Neuron (in vitro differentiated cells): ENCODE data around the gene KRTAP12-2.
"Not testable (repeated sequence)": the region's sequence is repeated elsewhere in the genome, so short reads cannot be mapped to it uniquely, and the experiment has no call there.

Experiments used
- H2AFZ ChIP-seq: one replicate; pipeline ENCODE4 v1.6.1; 2013; ENCODE audit warnings: low read depth, mild to moderate bottlenecking, inconsistent platforms, low read length, moderate library complexity
- H3K27me3 ChIP-seq: one replicate; pipeline ENCODE4 v1.6.1; 2013; ENCODE audit warnings: low read length; ENCODE audit not compliant: insufficient read depth
- H3K36me3 ChIP-seq: one replicate; pipeline ENCODE4 v1.6.1; 2013; ENCODE audit warnings: low read length; ENCODE audit not compliant: insufficient read depth
- H3K4me1 ChIP-seq: one replicate; pipeline ENCODE4 v1.6.1; 2013; ENCODE audit warnings: low read length; ENCODE audit not compliant: insufficient read depth
- H3K4me3 ChIP-seq: 2 replicates; pipeline ENCODE4 v1.5.1; 2013; ENCODE audit warnings: mild to moderate bottlenecking, low read length, moderate library complexity
- H3K9me3 ChIP-seq: one replicate; pipeline ENCODE4 v1.6.1; 2013; ENCODE audit warnings: low read length

Gene KRTAP12-2

GRCh38 chr21:44697811-44698734 is 31.3 kb upstream of the KRTAP12-2 start:
- Histone ChIP-seq H3K36me3 (no peaks in the 10 kb centered on the region), H3K27me3 (peaks cover 44% of the 10 kb centered on the region), H3K9me3 (no peaks in the 10 kb centered on the region), H3K4me1 (peaks cover 14% of the 10 kb centered on the region), H2AFZ (no peak overlapping the region), H3K4me3 (no peak overlapping the region)

GRCh38 chr21:44697172-44697810 is 30.6 kb upstream of the KRTAP12-2 start, which contains the start of gene KRTAP10-12:
Gene KRTAP10-12, plus strand, starts transcription at chr21:44697172. Its CDS starts 30 bp downstream, at chr21:44697202.
- not testable (repeated sequence) for H2AFZ ChIP-seq, H3K4me3 ChIP-seq, H3K36me3 ChIP-seq

GRCh38 chr21:44696572-44696971 is 29.8 kb upstream of the KRTAP12-2 start:
- Histone ChIP-seq H3K4me1 (peaks cover 14% of the 10 kb centered on the region), H2AFZ (no peak overlapping the region), H3K9me3 (no peaks in the 10 kb centered on the region), H3K36me3 (no peaks in the 10 kb centered on the region), H3K27me3 (peaks cover 30% of the 10 kb centered on the region), H3K4me3 (no peak overlapping the region)

More at GRCh38 chr21:44697172-44697810, 30.6 kb upstream of the KRTAP12-2 start, which contains the start of gene KRTAP10-12:
- Histone ChIP-seq H3K27me3 (peaks cover 36% of the 10 kb centered on the region), H3K4me1 (peaks cover 14% of the 10 kb centered on the region)
- H3K9me3 ChIP-seq: not testable (repeated sequence)

- peaks cover 24% of the 10 kb centered on the region for H3K27me3 ChIP-seq
- H3K36me3 ChIP-seq: no peaks in the 10 kb centered on the region
- peaks cover 14% of the 10 kb centered on the region for H3K4me1 ChIP-seq
- H2AFZ ChIP-seq: no peak overlapping the region
- no peaks in the 10 kb centered on the region for H3K9me3 ChIP-seq
- no peak overlapping the region for H3K4me3 ChIP-seq
Measured at GRCh38 chr21:44695641-44696040, 28.9 kb upstream of the KRTAP12-2 start.

- peaks cover 20% of the 10 kb centered on the region for H3K27me3 ChIP-seq
Measured at GRCh38 chr21:44695184-44695583, 28.5 kb upstream of the KRTAP12-2 start.

GRCh38 chr21:44694776-44695175 is 28.0 kb upstream of the KRTAP12-2 start:
- Histone ChIP-seq H3K4me1 (peaks cover 7% of the 10 kb centered on the region), H2AFZ (no peak overlapping the region), H3K27me3 (peaks cover 17% of the 10 kb centered on the region), H3K4me3 (no peak overlapping the region), H3K9me3 (no peaks in the 10 kb centered on the region), H3K36me3 (no peaks in the 10 kb centered on the region)

More at GRCh38 chr21:44695184-44695583, 28.5 kb upstream of the KRTAP12-2 start:
- no peak overlapping the region for H3K4me3 ChIP-seq
- no peaks in the 10 kb centered on the region for H3K9me3 ChIP-seq
- no peaks in the 10 kb centered on the region for H3K36me3 ChIP-seq
- H2AFZ ChIP-seq: no peak overlapping the region
- H3K4me1 ChIP-seq: peaks cover 11% of the 10 kb centered on the region

- Histone ChIP-seq H3K9me3 (no peaks in the 10 kb centered on the region), H3K4me3 (no peak overlapping the region), H3K4me1 (peaks cover 3% of the 10 kb centered on the region), H3K27me3 (peaks cover 7% of the 10 kb centered on the region), H2AFZ (no peak overlapping the region), H3K36me3 (no peaks in the 10 kb centered on the region)
Measured at GRCh38 chr21:44692798-44693512, 26.2 kb upstream of the KRTAP12-2 start.

GRCh38 chr21:44691686-44692085 is 25.0 kb upstream of the KRTAP12-2 start:
- Histone ChIP-seq H3K4me1 (peaks cover 1% of the 10 kb centered on the region), H2AFZ (no peak overlapping the region), H3K4me3 (no peak overlapping the region), H3K36me3 (no peaks in the 10 kb centered on the region), H3K9me3 (no peaks in the 10 kb centered on the region), H3K27me3 (peaks cover 6% of the 10 kb centered on the region)

GRCh38 chr21:44689740-44690139 is 23.0 kb upstream of the KRTAP12-2 start:
- H3K9me3 ChIP-seq, H3K4me1 ChIP-seq, H3K27me3 ChIP-seq, H3K36me3 ChIP-seq, H2AFZ ChIP-seq, H3K4me3 ChIP-seq: not testable (repeated sequence)

GRCh38 chr21:44687671-44688070 is 20.9 kb upstream of the KRTAP12-2 start:
- Histone ChIP-seq H3K4me1 (peaks cover 8% of the 10 kb centered on the region), H3K9me3 (peaks cover 2% of the 10 kb centered on the region), H3K27me3 (peaks cover 6% of the 10 kb centered on the region), H3K4me3 (no peak overlapping the region), H2AFZ (no peak overlapping the region), H3K36me3 (no peaks in the 10 kb centered on the region)

- Histone ChIP-seq H2AFZ (no peak overlapping the region), H3K4me3 (no peak overlapping the region), H3K27me3 (peaks cover 10% of the 10 kb centered on the region), H3K4me1 (peaks cover 8% of the 10 kb centered on the region), H3K36me3 (no peaks in the 10 kb centered on the region), H3K9me3 (peaks cover 2% of the 10 kb centered on the region)
Measured at GRCh38 chr21:44686843-44687561, 20.3 kb upstream of the KRTAP12-2 start.

GRCh38 chr21:44686000-44686781 is 19.5 kb upstream of the KRTAP12-2 start:
- Histone ChIP-seq H3K27me3 (peaks cover 11% of the 10 kb centered on the region), H3K36me3 (no peaks in the 10 kb centered on the region), H2AFZ (no peak overlapping the region), H3K4me3 (no peak overlapping the region), H3K4me1 (peaks cover 8% of the 10 kb centered on the region), H3K9me3 (peaks cover 2% of the 10 kb centered on the region)
